Lower leg skin (tissue), 3 donors: ENCODE results near the gene KIZ.

ENCODE experiments used
- CTCF ChIP-seq, 3 donors: fragments of 450-650 bp; IDR thresholded peaks; one replicate each; pipeline ENCODE4 v1.5.1; 2016; ENCODE audit warnings: antibody characterized with exemption in 3 of 3, mild to moderate bottlenecking in 3 of 3, moderate library complexity in 2 of 3
- POLR2A ChIP-seq, 2 donors: fragments of 450-650 bp; IDR thresholded peaks; one replicate each; pipeline ENCODE4 v1.6.1; 2016 to 2017; ENCODE audit warnings: antibody characterized with exemption in 2 of 2, mild to moderate bottlenecking in 1 of 2, moderate library complexity in 1 of 2

GRCh38 chr20:21118782-21119181, 7.1 kb upstream of the KIZ start:
- TF ChIP-seq POLR2A (IDR thresholded peaks at IDR 0.05) (no peak), CTCF (IDR thresholded peaks at IDR 0.05) (no peak)
